MCF 10A (cell line): Measurements from ENCODE around the gene IFT25. TPM values are rescaled to one million over a fixed set of nuclear protein-coding genes. Genes with fewer than 3 reads are reported as not detected.

Experiments used
- BruUV-seq: library from RNA; stranded (reverse); fragments of 400-500 nt; replicated peaks from 2 replicates; lab custom pipeline; 2021; lab: Mats Ljungman, UMichigan
- CTCF ChIA-PET: fragments of 300-600 bp; sonication (Branson Sonifier 250); formaldehyde crosslinking; extraction: SDS; loops from one replicate; lab custom pipeline; 2021; ENCODE audit warnings: antibody characterized with exemption, inconsistent platforms; lab: Yijun Ruan, JAX
- POLR2A ChIA-PET: fragments of 300-600, 350-650 bp; sonication (Branson Sonifier 250); formaldehyde crosslinking; extraction: SDS; loops from one replicate; lab custom pipeline; 2020; ENCODE audit warnings: antibody characterized with exemption, inconsistent platforms; lab: Yijun Ruan, JAX
- DNase-seq: peaks from one replicate; pipeline ENCODE4 v3.0.0-alpha.2; 2018; ENCODE audit not compliant: unreplicated experiment
- H3K27ac Mint-ChIP-seq: one replicate; pipeline ENCODE4 v1.8.0; 2022; ENCODE audit warnings: mild to moderate bottlenecking, low read depth, mixed read lengths; ENCODE audit not compliant: unreplicated experiment
- H3K27me3 Mint-ChIP-seq: one replicate; pipeline ENCODE4 v1.8.0; 2022; ENCODE audit warnings: mixed read lengths; ENCODE audit not compliant: insufficient read depth, unreplicated experiment
- H3K36me3 Mint-ChIP-seq: one replicate; pipeline ENCODE4 v1.8.0; 2022; ENCODE audit warnings: mild to moderate bottlenecking, moderate library complexity, mixed read lengths; ENCODE audit not compliant: insufficient read depth, unreplicated experiment
- H3K4me1 Mint-ChIP-seq: one replicate; pipeline ENCODE4 v1.8.0; 2022; ENCODE audit warnings: mixed read lengths; ENCODE audit not compliant: insufficient read depth, unreplicated experiment
- H3K4me3 Mint-ChIP-seq: one replicate; pipeline ENCODE4 v1.8.0; 2022; ENCODE audit warnings: mild to moderate bottlenecking, moderate library complexity, mixed read lengths; ENCODE audit not compliant: unreplicated experiment
- H3K9me3 Mint-ChIP-seq: one replicate; pipeline ENCODE4 v1.8.0; 2022; ENCODE audit warnings: mixed read lengths; ENCODE audit not compliant: unreplicated experiment
- intact Hi-C: fragments of 100-400 bp; cut with micrococcal nuclease; formaldehyde crosslinking; loops from 2 replicates; pipeline ENCODE4 v1.14.1; 2022
- total RNA-seq: library from RNA; stranded (reverse); gene quantifications from 2 replicates; pipeline ENCODE4 v1.2.3, GENCODE V29; 2022
- TF ChIP-seq, protein P1 (sequence below): fragments of 200-600 bp; IDR thresholded peaks from one replicate; pipeline ENCODE4 v1.8.0; 2022; ENCODE audit warnings: antibody characterized with exemption, mild to moderate bottlenecking; ENCODE audit not compliant: unreplicated experiment

Gene IFT25
- total RNA-seq, 1 experiment from 2014 or later: 22.3 TPM

DNA sequence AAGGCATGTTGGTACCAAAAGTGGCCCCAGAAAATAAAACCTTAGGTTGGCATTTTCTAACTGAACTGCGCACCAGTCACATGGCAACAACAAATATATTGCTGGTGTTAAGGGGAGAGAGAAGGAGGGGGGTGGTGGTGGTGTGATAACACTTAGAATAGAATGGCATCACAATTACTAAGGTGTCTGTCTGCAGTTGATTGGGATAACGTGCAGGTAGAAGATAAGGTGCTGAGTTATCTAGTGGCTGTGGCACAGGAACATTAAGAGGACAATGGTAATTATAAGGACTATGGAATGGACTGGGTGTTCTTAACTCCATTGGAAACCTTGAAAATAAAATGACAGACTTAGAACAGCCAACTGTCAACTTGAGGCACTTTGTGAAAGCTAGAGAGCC is 54.5 kb downstream of the IFT25 start:
- no peaks in the 10 kb centered on the region for H3K27me3 Mint-ChIP-seq
- TF ChIP-seq, protein P1, sequence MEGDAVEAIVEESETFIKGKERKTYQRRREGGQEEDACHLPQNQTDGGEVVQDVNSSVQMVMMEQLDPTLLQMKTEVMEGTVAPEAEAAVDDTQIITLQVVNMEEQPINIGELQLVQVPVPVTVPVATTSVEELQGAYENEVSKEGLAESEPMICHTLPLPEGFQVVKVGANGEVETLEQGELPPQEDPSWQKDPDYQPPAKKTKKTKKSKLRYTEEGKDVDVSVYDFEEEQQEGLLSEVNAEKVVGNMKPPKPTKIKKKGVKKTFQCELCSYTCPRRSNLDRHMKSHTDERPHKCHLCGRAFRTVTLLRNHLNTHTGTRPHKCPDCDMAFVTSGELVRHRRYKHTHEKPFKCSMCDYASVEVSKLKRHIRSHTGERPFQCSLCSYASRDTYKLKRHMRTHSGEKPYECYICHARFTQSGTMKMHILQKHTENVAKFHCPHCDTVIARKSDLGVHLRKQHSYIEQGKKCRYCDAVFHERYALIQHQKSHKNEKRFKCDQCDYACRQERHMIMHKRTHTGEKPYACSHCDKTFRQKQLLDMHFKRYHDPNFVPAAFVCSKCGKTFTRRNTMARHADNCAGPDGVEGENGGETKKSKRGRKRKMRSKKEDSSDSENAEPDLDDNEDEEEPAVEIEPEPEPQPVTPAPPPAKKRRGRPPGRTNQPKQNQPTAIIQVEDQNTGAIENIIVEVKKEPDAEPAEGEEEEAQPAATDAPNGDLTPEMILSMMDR: no peak
- DNase-seq: no peak
- ChIA-PET POLR2A (interaction anchor here (1.0 to 2.8 kb wide), 2 partner anchors 54 to 55 kb away, joined by 3 to 20 read pairs; partner anchors contain the start of genes IFT25 and LRRC42), CTCF (interaction anchor here (1.2 kb wide), 1 partner anchor 12 kb away, joined by 4 read pairs; no protein-coding TSS in a partner anchor)
- H3K27ac Mint-ChIP-seq: no peak overlapping the region
- intact Hi-C loops: no loop called here
- no peaks in the 10 kb centered on the region for H3K9me3 Mint-ChIP-seq
- H3K4me3 Mint-ChIP-seq: no peak overlapping the region
- BruUV-seq: no TSS peak
- peaks cover 4% of the 10 kb centered on the region for H3K4me1 Mint-ChIP-seq
- H3K36me3 Mint-ChIP-seq: peaks cover 4% of the 10 kb centered on the region

- CTCF ChIA-PET: interaction anchor here (1.2 to 1.4 kb wide), 2 partner anchors 11 to 59 kb away, joined by 3 to 4 read pairs; no protein-coding TSS in a partner anchor
- H3K27ac Mint-ChIP-seq: peak overlapping the region; percentile 93
Observed at GRCh38 chr1:53890522-53890941, 55.0 kb downstream of the IFT25 start.

GRCh38 chr1:53889304-53890298 is 55.9 kb downstream of the IFT25 start, which contains the start of gene YIPF1:
Gene YIPF1 (minus strand): TSS chr1:53889797. CDS start chr1:53888937, 860 bp downstream.
- POLR2A ChIA-PET: interaction anchor here (0.8 to 2.8 kb wide), 9 partner anchors 11 to 163 kb away, joined by 3 to 20 read pairs (median 7); partner anchors contain the start of genes IFT25, LRRC42, TCEANC2 and TMEM59
- Mint-ChIP-seq H3K9me3 (no peaks in the 10 kb centered on the region), H3K27me3 (no peaks in the 10 kb centered on the region), H3K36me3 (peaks cover 10% of the 10 kb centered on the region), H3K27ac (peak within 1 kb of the TSS; percentile 93), H3K4me1 (peaks cover 4% of the 10 kb centered on the region), H3K4me3 (peak within 1 kb of the TSS; percentile 84)
- BruUV-seq: TSS peak; percentile 48
- TF ChIP-seq, protein P1: no peak
- intact Hi-C loops: no loop called here
- CTCF ChIA-PET: interaction anchor here (0.6 to 1.4 kb wide), 5 partner anchors 10 to 60 kb away, joined by 3 to 6 read pairs (median 4); no protein-coding TSS in a partner anchor
- peak; percentile 89 for DNase-seq

More at GRCh38 chr1:53890522-53890941, 55.0 kb downstream of the IFT25 start:
- peak; percentile 48 for DNase-seq
- Mint-ChIP-seq H3K9me3 (no peaks in the 10 kb centered on the region), H3K27me3 (no peaks in the 10 kb centered on the region), H3K36me3 (peaks cover 4% of the 10 kb centered on the region), H3K4me3 (peak overlapping the region; percentile 84), H3K4me1 (peaks cover 4% of the 10 kb centered on the region)
- TF ChIP-seq, protein P1: no peak
- intact Hi-C loops: no loop called here
- POLR2A ChIA-PET: interaction anchor here (1.2 to 2.8 kb wide), 6 partner anchors 12 to 69 kb away, joined by 4 to 20 read pairs (median 7); partner anchors contain the start of genes IFT25 and LRRC42
- no TSS peak for BruUV-seq
